A549 treated with AZD2906 at 1 μM for 4 hours (cell line): ENCODE measurements around the gene DCTN4. TPM values are rescaled to one million over a fixed set of nuclear protein-coding genes. Genes with fewer than 3 reads are reported as not detected.

Experiments used
- total RNA-seq: library from RNA; stranded (reverse); fragments of 200-300 nt; extraction: Qiagen RNA extraction; gene quantifications from 5 replicates; pipeline ENCODE4 v1.2.3, GENCODE V29; 2022

DCTN4 gene
- total RNA-seq, result 16.6 to 20.3 TPM (median 18.1 TPM) in 5 replicates

DNA sequence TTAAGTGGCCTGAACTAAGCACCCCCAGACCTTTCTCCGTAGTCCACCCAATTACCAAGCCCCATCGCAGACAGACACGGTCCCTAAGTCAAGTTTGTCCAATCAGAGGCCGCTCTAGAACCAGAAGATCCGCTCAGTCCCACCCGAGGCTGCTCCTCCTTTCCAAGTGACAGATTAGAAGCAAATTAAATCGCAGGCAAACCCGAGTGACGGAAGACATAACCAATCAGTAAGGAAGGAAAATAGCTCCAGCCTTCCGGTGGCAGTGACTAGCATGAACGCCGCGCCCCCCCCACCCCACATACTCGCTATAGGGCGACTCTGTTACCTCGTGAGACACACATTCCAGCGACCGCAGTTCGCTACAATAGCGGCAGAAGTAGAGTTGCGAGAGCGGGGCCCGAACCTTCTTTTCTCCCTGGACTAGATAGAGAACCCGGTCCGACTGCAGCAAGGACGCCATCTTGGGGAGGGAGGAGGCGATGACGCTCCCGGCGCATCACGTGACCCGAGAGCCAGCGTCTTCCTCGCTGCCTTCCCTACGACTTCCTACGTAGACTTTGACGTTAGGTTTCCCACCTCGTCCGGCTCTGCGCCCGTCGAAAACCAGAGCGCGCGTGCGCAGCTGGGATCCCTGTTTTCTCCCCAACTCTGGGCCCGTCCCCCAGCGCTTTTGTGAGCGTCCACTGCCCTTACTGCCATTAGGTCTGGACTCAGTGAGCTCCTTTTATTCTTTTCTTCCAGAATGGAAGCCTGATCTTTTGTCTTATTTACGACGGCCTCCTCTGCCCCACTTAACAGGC lies at the start of gene DCTN4:
TSS of gene DCTN4 (minus strand) at position 487 of the 803 bp plus-strand sequence. CDS start at position 463, 24 bp downstream.

DNA sequence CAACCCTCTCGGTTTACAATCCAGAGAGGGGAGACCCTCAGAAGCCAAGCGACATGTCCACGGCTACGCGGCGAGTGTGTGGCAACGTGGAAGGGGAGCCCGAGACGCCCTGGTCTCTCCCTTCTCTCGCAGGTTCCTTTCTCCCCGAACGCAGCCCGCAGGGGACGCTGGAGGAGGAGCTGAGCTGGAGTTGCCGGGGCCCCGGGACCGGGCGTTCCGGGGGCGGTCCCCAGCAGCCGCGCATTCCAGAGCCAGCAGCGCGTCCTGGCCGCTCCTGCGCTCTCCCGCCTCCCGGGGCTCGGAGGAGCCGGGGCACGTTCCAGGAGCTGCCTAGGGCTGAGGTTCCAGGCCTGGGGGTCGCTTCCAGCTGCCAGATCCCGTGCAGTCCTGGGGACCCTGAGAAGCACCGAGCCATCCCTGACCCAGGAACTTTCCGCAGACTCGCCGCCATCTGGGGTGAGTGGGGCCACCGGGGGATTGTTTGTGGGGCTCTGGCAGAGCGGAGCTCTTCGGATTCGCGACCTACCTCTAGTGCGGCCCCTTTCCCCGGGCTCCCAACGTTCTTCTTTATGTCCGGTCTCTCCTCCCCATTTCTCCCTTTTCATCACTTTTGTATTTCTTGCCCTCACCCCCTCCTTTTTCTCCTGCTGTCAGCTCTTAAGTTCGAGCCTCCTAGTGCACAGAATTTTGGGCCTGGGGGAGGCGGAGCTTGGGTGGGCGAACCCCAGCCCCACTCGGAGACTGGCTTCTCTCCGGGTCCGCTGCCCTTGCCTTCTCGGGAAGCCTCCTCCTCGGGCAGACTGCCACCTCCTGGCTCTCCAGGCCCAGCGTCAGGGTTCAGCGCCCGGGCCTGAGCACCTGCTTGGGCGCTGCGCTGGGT lies 19.9 kb upstream of the DCTN4 start, which contains the start of gene SMIM3:
TSS of gene SMIM3 (plus strand) at position 241 of the 880 bp plus-strand sequence. CDS start 16,684 bp downstream, outside the sequence.

GRCh38 chr5:150700594-150701377 lies 58.0 kb downstream of the DCTN4 start, which contains the start of gene RBM22:
Gene RBM22 (minus strand): TSS chr5:150701062. CDS start chr5:150700985, 77 bp downstream.

DNA sequence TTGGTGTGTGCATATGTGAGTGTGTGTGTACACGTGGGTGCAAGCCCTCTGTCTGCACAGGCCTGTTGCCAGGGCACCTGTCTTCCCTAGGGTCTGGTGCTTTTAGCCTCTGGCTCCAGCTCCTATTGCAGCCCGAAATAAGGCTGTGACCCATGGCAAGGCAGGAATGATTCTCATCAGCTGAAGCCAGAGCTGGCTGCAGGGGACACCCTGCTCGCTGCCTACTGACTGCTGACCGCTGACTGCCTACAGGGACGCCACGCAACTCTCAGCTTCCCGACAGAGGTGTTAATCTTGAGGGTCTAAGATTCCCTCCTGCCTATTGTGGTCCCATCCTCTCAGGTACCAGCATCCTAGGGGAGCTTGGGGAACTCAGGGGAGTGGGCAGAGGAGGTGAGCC lies 97.7 kb downstream of the DCTN4 start, which contains the start of gene MYOZ3:
TSS of gene MYOZ3 (plus strand) at position 166 of the 400 bp plus-strand sequence. CDS start 1,691 bp downstream, outside the sequence.

Other genes with a start within 250 kb of the DCTN4 start
- 19.3 to 24.4 TPM (median 22.3 TPM) in 5 replicates for gene SYNPO, start 118.4 kb downstream of the DCTN4 start, total RNA-seq
- 0.03 to 0.06 TPM in 2 of 5 replicates, not detected in the others for gene MYOZ3, start 97.8 kb downstream of the DCTN4 start, total RNA-seq
- 43.4 to 54.8 TPM (median 46.2 TPM) in 5 replicates for gene RBM22, start 58.0 kb downstream of the DCTN4 start, total RNA-seq
- 19.3 to 23.3 TPM (median 21.6 TPM) in 5 replicates for gene SMIM3, start 19.7 kb upstream of the DCTN4 start, total RNA-seq
- 0.06 to 0.18 TPM (median 0.11 TPM) in 4 of 5 replicates, not detected in the other for gene IRGM, start 87.5 kb upstream of the DCTN4 start, total RNA-seq
- gene ZNF300, start 146.0 kb upstream of the DCTN4 start, total RNA-seq, result 1.9 to 2.8 TPM (median 2.4 TPM) in 5 replicates